GM06990 (cell line): ENCODE measurements around the gene SCUBE1.

ENCODE experiments used
- DNase-seq: peaks from one replicate; pipeline ENCODE4 v3.0.0-alpha.2; 2011; ENCODE audit not compliant: insufficient read length; ENCODE audit errors: extremely low read depth
- H3K27me3 ChIP-seq: replicated peaks from 2 replicates; pipeline ENCODE4 v1.6.0; 2011; ENCODE audit warnings: low read length; ENCODE audit not compliant: control insufficient read depth, insufficient read depth
- H3K36me3 ChIP-seq: 2 replicates; pipeline ENCODE4 v1.5.1; 2011; ENCODE audit warnings: low read length; ENCODE audit not compliant: control insufficient read depth, insufficient read depth
- H3K4me3 ChIP-seq: replicated peaks from 2 replicates; pipeline ENCODE4 v1.5.1; 2011; ENCODE audit warnings: low read depth, mild to moderate bottlenecking, control low read depth, low read length
- TF ChIP-seq, protein P1 (sequence below): IDR thresholded peaks from 2 replicates; pipeline ENCODE4 v1.5.1; 2011; ENCODE audit warnings: low read length, control low read depth, mild to moderate bottlenecking, inconsistent platforms; ENCODE audit not compliant: insufficient read depth, poor library complexity, severe bottlenecking

Gene SCUBE1

DNA sequence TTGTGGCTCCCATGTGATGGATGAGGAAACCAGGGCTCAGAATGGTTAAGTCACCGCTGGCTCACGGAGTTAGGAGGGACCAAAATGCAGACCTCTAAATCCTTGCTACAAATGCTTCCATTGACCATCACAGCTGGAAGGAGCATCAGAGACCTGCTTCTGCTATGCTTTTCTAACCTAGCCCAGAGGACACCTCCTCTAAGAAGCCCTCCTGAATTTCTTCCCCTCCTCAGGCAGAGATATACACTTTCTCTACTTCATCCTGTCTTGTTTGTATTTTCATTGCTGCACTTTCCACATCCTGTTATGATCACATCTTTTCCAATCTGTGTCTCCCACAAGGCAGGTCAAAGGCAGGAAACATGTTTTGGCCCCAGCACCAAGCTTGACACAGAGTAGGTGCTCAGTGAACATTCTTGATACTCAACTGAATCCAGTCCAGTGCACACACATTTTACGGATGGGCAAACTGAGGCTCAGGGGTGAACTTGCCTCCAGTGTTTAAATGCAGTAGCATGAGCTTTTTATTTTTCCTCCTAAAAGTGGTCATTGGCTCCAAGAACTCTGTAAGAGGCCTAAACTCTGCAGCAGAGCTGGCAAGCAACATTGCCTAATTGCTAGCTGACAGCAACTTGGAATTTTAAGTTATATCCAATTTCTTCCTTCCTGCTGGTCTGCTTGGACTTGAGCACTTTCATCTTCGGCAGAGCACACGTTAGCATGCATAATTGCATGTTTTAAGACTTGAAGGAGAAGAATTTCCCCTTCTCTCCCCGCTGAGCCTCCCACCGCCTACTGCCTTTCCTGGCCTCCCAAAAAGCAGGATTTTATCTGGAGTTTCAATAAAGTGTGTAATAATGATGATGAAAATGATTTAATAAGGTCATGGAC is 12.7 kb downstream of the SCUBE1 start:
- peaks cover 2% of the 10 kb centered on the region; the same call in 1 of the 2 replicates for H3K27me3 ChIP-seq
- TF ChIP-seq, protein P1, sequence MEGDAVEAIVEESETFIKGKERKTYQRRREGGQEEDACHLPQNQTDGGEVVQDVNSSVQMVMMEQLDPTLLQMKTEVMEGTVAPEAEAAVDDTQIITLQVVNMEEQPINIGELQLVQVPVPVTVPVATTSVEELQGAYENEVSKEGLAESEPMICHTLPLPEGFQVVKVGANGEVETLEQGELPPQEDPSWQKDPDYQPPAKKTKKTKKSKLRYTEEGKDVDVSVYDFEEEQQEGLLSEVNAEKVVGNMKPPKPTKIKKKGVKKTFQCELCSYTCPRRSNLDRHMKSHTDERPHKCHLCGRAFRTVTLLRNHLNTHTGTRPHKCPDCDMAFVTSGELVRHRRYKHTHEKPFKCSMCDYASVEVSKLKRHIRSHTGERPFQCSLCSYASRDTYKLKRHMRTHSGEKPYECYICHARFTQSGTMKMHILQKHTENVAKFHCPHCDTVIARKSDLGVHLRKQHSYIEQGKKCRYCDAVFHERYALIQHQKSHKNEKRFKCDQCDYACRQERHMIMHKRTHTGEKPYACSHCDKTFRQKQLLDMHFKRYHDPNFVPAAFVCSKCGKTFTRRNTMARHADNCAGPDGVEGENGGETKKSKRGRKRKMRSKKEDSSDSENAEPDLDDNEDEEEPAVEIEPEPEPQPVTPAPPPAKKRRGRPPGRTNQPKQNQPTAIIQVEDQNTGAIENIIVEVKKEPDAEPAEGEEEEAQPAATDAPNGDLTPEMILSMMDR: no peak
- no peak overlapping the region for H3K4me3 ChIP-seq
- no peaks in the 10 kb centered on the region for H3K36me3 ChIP-seq
- DNase-seq: no peak

DNA sequence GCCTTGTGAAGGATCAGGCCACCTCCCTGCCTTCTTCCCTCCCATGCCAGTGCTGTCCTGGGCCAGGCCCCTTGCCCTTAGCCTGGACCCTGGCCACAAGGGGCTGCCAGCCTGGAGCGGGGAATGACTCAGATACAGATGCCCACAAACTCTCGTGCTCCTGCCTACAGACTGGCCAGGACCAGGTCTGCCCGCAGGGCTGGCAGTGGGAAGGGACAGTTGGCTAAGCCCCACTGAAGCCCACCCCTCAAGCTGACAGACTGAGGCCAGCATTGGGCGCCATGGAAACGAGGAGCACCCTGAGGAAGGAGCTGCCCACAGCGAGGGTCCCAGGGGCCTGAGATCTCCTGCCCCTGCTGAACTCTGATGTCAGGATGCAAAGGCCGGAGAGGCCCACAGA is 14.1 kb downstream of the SCUBE1 start:
- TF ChIP-seq, protein P1: no peak
- Histone ChIP-seq H3K36me3 (no peaks in the 10 kb centered on the region), H3K27me3 (peaks cover 2% of the 10 kb centered on the region; the same call in 1 of the 2 replicates), H3K4me3 (no peak overlapping the region)
- no peak for DNase-seq

DNA sequence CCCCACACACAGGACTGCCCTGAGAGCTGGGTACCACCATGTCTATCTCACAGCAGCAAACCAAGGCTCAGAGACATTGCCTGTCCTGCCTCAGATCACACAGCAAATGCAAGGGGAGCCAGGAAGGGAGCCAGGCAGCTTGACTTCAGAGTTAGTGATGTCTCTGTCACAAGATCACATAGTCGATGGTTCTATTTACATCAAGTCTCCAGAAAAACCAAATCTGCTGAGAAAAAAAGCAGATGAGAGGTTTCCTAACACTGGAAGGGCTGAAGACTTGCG is 16.1 kb downstream of the SCUBE1 start:
- Histone ChIP-seq H3K4me3 (no peak overlapping the region), H3K36me3 (no peaks in the 10 kb centered on the region), H3K27me3 (peaks cover 2% of the 10 kb centered on the region; the same call in 1 of the 2 replicates)
- TF ChIP-seq, protein P1: no peak
- DNase-seq: no peak

DNA sequence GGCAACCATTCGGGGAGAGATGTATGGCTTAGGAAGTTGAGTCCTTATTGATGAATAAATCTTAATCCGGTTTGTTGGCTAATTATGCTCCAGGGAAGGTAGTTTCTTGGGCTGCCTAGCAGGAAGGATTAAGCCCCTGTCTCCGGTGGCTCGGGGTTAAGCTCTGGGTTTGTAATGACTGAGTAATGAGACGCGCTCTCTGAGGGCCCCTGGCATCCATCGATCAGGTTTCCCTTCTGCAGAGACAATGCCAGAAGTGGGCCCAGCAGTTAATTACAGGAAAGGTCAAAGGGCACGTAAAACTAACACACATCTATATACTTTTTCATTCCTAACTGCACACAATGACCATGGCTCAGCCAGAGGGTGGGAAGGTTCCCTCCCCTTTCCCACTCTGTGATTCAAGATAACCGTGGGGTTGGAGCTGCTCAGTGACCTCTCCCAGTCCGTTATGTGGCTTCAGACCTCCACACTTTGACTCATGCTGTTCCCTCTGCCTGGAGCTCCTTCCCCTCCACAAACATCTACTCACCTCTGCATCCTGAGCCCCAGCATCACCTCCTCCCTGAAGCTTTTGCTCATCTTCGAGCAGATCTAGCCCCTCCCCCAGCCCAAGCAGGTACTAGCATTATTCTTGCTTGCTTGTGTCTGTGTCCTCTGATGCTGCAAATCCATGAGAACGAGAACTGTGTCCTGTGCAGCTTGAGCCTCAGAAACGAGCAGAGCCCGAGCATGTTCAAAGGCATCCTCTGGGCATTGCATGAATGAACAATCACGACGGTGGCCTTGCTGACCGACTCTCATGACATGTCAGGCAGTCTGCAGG is 16.6 kb downstream of the SCUBE1 start:
- DNase-seq: no peak
- TF ChIP-seq, protein P1: no peak
- no peak overlapping the region for H3K4me3 ChIP-seq
- peaks cover 2% of the 10 kb centered on the region; the same call in 1 of the 2 replicates for H3K27me3 ChIP-seq
- no peaks in the 10 kb centered on the region for H3K36me3 ChIP-seq

DNA sequence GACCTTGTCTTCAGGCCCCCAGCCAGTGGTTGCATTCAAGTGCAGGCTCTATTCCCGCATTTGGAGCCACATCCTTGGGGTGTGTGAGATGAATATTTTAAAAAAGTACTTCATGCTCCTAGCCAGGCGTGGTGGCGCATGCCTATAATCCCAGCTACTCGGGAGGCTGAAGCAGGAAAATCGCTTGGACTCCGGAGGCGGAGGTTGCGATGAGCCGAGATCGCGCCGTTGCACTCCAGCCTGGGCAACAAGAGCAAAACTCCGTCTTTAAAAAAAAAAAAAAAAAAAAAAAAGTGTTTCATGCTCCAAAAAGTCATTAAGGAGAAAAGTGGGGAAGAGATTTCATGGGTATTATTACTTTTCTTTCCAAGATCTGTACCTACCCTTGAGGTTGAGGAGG is 18.0 kb downstream of the SCUBE1 start:
- Histone ChIP-seq H3K27me3 (peaks cover 2% of the 10 kb centered on the region; the same call in 1 of the 2 replicates), H3K4me3 (no peak overlapping the region), H3K36me3 (no peaks in the 10 kb centered on the region)
- TF ChIP-seq, protein P1: no peak
- no peak for DNase-seq
